H4 (cell line): ENCODE data around the gene PLVAP. TPM values are rescaled to one million over a fixed set of nuclear protein-coding genes. Genes with fewer than 3 reads are reported as not detected.

Source experiments
- DNase-seq: peaks from one replicate; pipeline ENCODE4 v3.0.0-alpha.2; 2015; ENCODE audit warnings: low spot score
- total RNA-seq: library from RNA; depleted of rRNA; stranded (reverse); fragments of >200 nt; shearing (Covaris generic); gene quantifications from 2 replicates; pipeline ENCODE4 v1.2.3, GENCODE V29; 2014; rRNA removed

Gene PLVAP, protein sequence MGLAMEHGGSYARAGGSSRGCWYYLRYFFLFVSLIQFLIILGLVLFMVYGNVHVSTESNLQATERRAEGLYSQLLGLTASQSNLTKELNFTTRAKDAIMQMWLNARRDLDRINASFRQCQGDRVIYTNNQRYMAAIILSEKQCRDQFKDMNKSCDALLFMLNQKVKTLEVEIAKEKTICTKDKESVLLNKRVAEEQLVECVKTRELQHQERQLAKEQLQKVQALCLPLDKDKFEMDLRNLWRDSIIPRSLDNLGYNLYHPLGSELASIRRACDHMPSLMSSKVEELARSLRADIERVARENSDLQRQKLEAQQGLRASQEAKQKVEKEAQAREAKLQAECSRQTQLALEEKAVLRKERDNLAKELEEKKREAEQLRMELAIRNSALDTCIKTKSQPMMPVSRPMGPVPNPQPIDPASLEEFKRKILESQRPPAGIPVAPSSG
- total RNA-seq = not detected in 2 replicates

DNA sequence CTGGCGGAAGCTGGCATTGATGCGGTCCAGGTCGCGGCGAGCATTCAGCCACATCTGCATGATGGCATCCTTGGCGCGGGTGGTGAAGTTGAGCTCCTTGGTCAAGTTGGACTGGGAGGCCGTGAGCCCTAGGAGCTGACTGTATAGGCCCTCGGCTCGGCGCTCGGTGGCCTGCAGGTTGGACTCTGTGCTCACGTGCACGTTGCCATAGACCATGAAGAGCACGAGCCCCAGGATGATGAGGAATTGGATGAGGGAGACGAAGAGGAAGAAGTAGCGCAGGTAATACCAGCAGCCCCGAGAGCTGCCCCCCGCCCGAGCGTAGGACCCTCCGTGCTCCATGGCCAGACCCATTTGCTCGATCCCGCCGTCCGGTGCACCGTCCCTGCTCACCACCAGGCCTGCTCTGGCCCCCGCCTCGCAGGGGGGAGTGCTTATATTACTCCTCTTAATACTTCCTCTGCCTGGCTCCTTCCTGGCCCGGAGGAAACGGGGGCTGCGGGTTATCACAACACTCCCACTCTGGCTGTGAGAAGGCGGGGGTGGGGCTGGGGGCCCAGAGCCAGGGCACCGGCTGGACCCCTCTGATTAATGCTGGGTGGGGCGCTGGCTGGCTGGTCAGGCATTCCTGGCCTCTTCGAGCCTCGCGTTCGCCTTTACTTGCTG lies at the start of gene PLVAP:
Gene PLVAP (minus strand): TSS at position 408 of the 666 bp plus-strand sequence. CDS start 54 bp downstream, at position 354.
- DNase-seq = no peak

DNA sequence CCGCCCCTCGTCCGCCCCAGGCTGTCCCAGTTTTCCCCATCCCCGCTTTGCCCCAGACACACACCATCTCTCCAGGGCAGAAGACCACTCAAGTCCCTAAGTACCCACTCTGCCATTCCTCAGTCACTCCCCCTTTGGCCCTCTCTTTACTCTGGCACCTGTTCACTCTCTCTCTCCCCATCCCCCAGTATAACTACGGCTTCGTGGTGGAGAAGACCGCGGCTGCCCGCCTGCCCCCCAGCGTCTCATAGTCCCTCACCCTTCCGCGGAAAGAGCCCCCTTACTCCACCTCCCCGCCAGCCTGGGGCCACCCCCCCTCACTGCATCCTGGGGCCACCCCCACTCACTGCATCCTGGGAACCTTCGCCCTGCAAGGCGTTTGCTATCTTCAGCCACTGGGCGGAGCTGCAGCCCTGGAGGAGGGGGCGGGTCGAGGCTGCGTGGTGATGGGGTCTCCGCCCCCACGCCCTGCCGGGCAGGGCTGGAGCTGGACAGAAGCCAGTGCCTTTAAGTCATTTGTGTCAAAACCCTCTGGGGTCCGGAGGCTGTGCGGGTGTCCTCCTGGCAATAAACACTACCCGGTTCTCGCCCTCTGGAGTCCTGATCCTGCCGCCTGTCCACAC lies 47.7 kb upstream of the PLVAP start:
- DNase-seq = no peak

- no peak for DNase-seq
These were observed 46.5 kb upstream of the PLVAP start for GRCh38 chr19:17423429-17424208.

- no peak for DNase-seq
These were observed 44.8 kb upstream of the PLVAP start for GRCh38 chr19:17421942-17422341.

DNA sequence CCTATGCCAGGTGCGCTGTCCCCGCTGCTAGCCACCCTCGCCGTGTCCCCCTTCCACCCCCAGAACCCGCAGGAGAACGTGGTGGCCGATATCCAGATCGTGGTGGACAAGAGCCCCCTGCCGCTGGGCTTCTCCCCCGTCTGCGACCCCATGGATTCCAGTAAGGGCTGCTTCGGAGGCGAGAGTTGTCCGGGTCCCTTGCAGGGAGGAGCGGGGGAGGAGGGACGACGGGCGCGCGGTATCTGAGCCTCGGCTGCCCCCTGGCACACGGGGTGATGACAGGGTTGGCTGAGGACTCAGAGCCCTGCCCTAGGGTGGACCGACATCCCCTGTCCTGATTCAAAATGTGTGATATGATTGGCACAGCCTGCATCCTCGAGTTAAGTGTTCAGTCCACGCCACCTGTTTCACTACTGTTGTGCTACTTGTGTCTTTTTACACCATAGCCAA lies 43.4 kb upstream of the PLVAP start:
- DNase-seq = no peak

DNA sequence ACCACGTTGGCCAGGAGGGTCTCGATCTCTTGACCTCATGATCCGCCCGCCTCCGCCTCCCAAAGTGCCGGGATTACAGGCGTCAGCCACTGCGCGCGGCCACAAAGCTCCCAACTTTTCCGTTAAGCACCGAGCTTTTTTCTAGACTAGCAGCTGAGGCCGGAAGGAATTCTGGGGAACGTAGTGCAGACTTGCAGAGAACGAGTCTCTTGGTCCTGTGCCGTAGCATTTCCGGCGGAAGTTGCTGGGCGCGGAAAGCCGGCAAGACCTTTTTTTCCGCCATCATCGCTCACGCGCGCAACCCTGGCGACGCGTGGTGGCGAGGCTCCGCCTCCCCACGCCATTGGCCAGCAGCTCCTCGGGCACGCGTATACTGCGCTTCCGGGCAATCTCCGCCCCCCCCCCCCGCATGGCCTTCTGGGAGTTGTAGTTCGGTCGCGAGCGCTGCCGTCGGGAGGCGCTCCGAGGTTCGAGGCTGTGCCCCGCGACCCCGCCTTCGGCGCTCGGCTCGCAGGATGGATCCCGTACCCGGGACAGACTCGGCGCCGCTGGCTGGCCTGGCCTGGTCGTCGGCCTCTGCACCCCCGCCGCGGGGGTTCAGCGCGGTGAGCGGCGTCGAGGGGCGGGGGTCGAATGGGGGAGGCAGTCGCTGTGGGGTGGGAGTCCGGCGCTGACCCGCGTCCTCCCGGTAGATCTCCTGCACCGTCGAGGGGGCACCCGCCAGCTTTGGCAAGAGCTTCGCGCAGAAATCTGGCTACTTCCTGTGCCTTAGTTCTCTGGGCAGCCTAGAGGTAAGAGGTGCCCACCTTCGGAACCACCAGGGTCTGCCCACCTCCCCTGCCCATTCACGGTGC lies 42.7 kb upstream of the PLVAP start, which contains the start of gene MVB12A:
Gene MVB12A (plus strand): TSS at position 427 of the 854 bp plus-strand sequence. CDS start 89 bp downstream, at position 516.
- DNase-seq = peak; percentile 100

DNA sequence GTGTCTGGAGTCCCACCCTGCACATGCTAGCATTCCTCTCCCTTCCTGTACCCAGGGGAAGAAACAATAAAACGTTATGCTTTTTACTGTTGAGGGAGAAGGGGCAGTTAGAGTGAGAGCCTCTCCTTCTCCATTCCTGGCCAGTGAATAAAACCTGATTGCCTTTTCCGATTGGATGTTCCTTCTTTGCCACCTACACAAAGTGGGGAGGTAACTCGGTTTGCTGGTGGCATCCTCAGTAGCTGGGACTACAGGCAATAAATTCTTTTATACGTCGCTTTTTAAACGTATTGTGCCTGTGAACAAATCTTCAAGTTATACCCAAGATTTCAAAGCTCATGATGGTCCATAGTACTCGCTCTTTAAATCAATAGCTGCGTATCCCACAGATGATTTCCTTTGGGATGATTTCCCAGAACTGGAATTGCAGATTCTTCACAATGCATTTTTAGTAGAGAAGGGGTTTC lies 42.0 kb upstream of the PLVAP start:
- DNase-seq = no peak

- no peak for DNase-seq
These were observed 41.6 kb upstream of the PLVAP start for GRCh38 chr19:17418710-17419109.

DNA sequence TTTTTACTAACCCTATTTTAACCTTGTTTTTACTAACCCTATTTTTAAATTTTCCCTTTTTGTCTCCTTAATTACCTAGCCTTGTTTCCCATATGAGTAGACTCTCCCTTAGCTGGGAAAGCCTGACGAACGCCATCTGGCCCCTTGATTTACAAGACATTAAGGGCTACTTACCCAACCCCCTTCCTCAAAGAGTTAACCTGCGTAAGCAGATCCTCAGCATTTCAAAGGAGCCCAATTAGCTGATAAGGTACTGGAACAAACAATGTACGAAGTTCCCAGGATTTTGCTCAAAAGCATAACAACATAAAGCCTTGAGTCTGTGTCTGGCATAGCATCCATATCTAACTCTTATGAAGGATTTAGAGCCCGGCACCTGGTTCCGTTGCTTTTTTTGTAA lies 38.0 kb upstream of the PLVAP start:
- no peak for DNase-seq

DNA sequence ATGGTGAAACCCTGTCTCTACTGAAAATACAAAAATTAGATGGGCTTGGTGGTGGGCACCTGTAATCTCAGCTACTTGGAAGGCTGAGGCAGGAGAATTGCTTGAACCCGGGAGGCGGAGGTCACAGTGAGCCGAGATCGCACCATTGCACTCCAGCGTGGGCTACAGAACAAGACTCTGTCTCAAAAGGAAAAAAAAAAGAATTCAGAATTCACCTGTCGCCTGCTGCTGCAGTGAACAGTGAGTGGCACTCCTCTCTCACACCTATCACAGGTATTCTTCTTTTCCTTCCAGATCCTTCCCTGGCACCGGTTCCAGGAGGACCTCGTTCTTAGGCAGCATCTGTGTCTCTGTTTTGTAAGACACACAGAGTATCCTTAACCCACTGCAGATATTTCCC lies 37.0 kb upstream of the PLVAP start:
- DNase-seq = no peak

DNA sequence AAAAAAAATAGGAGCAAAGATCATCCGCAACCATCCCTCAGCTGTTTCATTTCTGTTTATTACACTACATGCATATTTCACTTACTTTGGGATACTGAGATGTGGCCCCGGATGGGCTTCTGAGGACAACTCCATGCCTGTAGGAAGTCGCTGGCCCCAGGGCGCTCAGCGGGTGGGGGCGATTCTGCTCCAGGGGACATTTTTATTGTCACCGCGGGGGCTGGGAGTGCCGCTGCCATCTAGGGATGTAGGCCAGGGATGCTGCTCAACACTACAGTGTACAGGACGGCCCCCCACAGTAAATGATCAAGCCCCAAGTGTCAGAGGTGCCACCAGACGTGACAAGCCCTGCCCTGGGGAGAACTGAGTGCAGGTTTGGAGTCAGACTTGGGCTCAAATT lies 34.7 kb upstream of the PLVAP start:
- no peak for DNase-seq

GRCh38 chr19:17409990-17410389 lies 32.8 kb upstream of the PLVAP start:
- no peak for DNase-seq

DNA sequence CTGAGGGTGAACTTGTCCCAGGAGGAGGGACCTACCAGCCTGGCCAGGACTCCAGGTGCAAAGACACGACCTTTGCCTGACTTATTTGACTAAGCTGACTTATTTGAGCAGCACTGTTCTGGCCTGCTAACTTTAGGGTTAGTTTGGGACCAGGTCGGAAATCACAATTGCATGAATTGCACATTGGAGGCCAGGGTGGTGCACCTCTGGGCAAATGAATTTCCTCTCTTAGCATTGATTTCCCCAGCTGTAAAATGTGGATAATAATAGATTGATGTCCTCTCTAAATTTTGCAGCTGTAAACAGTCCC lies 29.7 kb upstream of the PLVAP start:
- no peak for DNase-seq

GRCh38 chr19:17406046-17406886 lies 29.1 kb upstream of the PLVAP start:
- DNase-seq = peak; percentile 97

- DNase-seq = peak; percentile 99
These were observed 28.3 kb upstream of the PLVAP start, which contains the start of gene BST2 for GRCh38 chr19:17405250-17406045. Gene BST2, minus strand, starts transcription at chr19:17405630. Its CDS starts 55 bp downstream, at chr19:17405575.

- DNase-seq = no peak
These were observed 27.6 kb upstream of the PLVAP start for GRCh38 chr19:17404621-17405249.

- DNase-seq = no peak
These were observed 26.9 kb upstream of the PLVAP start for GRCh38 chr19:17404015-17404414.
